ENCODE measurements around the gene SLC35D3. TPM values are rescaled to one million over a fixed set of nuclear protein-coding genes. Genes with fewer than 3 reads are reported as not detected.
"Not testable (repeated sequence)": the region's sequence is repeated elsewhere in the genome, so short reads cannot be mapped to it uniquely, and the experiment has no call there.

SLC35D3 gene
- total RNA-seq, 1 donor from 2014 or later, result 0.58 TPM

- H3K4me3 ChIP-seq, result no peak overlapping the region
- peaks cover 10% of the 10 kb centered on the region for H3K4me1 ChIP-seq
- peak; percentile 21 for DNase-seq (ENCODE audit: low spot score)
- Mint-ChIP-seq H3K4me1 (peaks cover 31% of the 10 kb centered on the region), H3K27me3 (ENCODE audit: insufficient read depth, low read depth) (peaks cover 4% of the 10 kb centered on the region), H3K4me3 (no peak overlapping the region), H3K9me3 (no peaks in the 10 kb centered on the region), H3K27ac (no peak overlapping the region), H3K36me3 (no peaks in the 10 kb centered on the region)
- no peaks in the 10 kb centered on the region for H3K36me3 ChIP-seq
- peaks cover 10% of the 10 kb centered on the region for H3F3A ChIP-seq (ENCODE audit: low read depth)
- H3K27ac ChIP-seq, result no peak overlapping the region
- TF ChIP-seq CTCF (IDR thresholded peaks at IDR 0.05) (no peak), EZH2 (IDR thresholded peaks at IDR 0.05) (no peak), EZH2phosphoT487 (IDR thresholded peaks at IDR 0.05) (no peak)
- H3K27me3 ChIP-seq, result no peaks in the 10 kb centered on the region
- H3K9ac ChIP-seq, result no peak overlapping the region
- no peak overlapping the region for H3K4me2 ChIP-seq
- no peaks in the 10 kb centered on the region for H3K9me3 ChIP-seq (ENCODE audit: low read depth)
- H2AFZ ChIP-seq (replicated peaks), result peak overlapping the region; percentile 63
- H4K20me1 ChIP-seq (ENCODE audit: low read depth), result no peaks in the 10 kb centered on the region
- H3K79me2 ChIP-seq (ENCODE audit: low read depth), result no peaks in the 10 kb centered on the region
These were observed 37.4 kb downstream of the SLC35D3 start for GRCh38 chr6:136959471-136959891.

GRCh38 chr6:136959935-136960334, 37.8 kb downstream of the SLC35D3 start:
- not testable (repeated sequence) for H3K27me3 Mint-ChIP-seq (ENCODE audit: insufficient read depth, low read depth); H3K27ac ChIP-seq; H3K27me3 ChIP-seq; H4K20me1 ChIP-seq (ENCODE audit: low read depth); H3K36me3 ChIP-seq; H3K9me3 Mint-ChIP-seq; H3K79me2 ChIP-seq (ENCODE audit: low read depth); H3K9ac ChIP-seq; H3K4me2 ChIP-seq; DNase-seq (ENCODE audit: low spot score); H3K36me3 Mint-ChIP-seq; H2AFZ ChIP-seq (replicated peaks); H3K27ac Mint-ChIP-seq; H3K4me3 ChIP-seq; H3K9me3 ChIP-seq (ENCODE audit: low read depth); H3K4me3 Mint-ChIP-seq
- Histone ChIP-seq H3K4me1 (peaks cover 13% of the 10 kb centered on the region), H3F3A (ENCODE audit: low read depth) (peaks cover 10% of the 10 kb centered on the region)
- H3K4me1 Mint-ChIP-seq, result peaks cover 31% of the 10 kb centered on the region

GRCh38 chr6:136960781-136961180, 38.7 kb downstream of the SLC35D3 start:
- H3K4me3 Mint-ChIP-seq, result no peak overlapping the region
- no peaks in the 10 kb centered on the region for H4K20me1 ChIP-seq (ENCODE audit: low read depth)
- peaks cover 4% of the 10 kb centered on the region for H3K27me3 Mint-ChIP-seq (ENCODE audit: insufficient read depth, low read depth)
- no peaks in the 10 kb centered on the region for H3K9me3 ChIP-seq (ENCODE audit: low read depth)
- H3K79me2 ChIP-seq (ENCODE audit: low read depth), result no peaks in the 10 kb centered on the region
- no peaks in the 10 kb centered on the region for H3K9me3 Mint-ChIP-seq
- no peaks in the 10 kb centered on the region for H3K36me3 ChIP-seq
- H3K27me3 ChIP-seq, result no peaks in the 10 kb centered on the region
- no peak overlapping the region for H3K27ac Mint-ChIP-seq
- no peak overlapping the region for H3K9ac ChIP-seq
- TF ChIP-seq EZH2 (IDR thresholded peaks at IDR 0.05), result no peak
- TF ChIP-seq CTCF (IDR thresholded peaks at IDR 0.05), result no peak
- TF ChIP-seq EZH2phosphoT487 (IDR thresholded peaks at IDR 0.05), result no peak
- no peak overlapping the region for H3K4me3 ChIP-seq
- DNase-seq (ENCODE audit: low spot score), result no peak
- no peaks in the 10 kb centered on the region for H3K36me3 Mint-ChIP-seq
- no peak overlapping the region for H3K27ac ChIP-seq
- peaks cover 13% of the 10 kb centered on the region for H3K4me1 ChIP-seq
- H3K4me1 Mint-ChIP-seq, result peaks cover 31% of the 10 kb centered on the region
- no peak overlapping the region for H3K4me2 ChIP-seq
- no peak overlapping the region for H2AFZ ChIP-seq (replicated peaks)
- H3F3A ChIP-seq (ENCODE audit: low read depth), result peaks cover 10% of the 10 kb centered on the region

GRCh38 chr6:136961848-136962247, 39.7 kb downstream of the SLC35D3 start:
- no peaks in the 10 kb centered on the region for H3K9me3 Mint-ChIP-seq
- H3K27me3 ChIP-seq, result no peaks in the 10 kb centered on the region
- peaks cover 10% of the 10 kb centered on the region for H3K4me1 ChIP-seq
- no peak overlapping the region for H3K27ac Mint-ChIP-seq
- DNase-seq (ENCODE audit: low spot score), result no peak
- H3K4me3 ChIP-seq, result no peak overlapping the region
- H3K4me3 Mint-ChIP-seq, result no peak overlapping the region
- H3F3A ChIP-seq (ENCODE audit: low read depth), result peaks cover 6% of the 10 kb centered on the region
- peaks cover 27% of the 10 kb centered on the region for H3K4me1 Mint-ChIP-seq
- H4K20me1 ChIP-seq (ENCODE audit: low read depth), result no peaks in the 10 kb centered on the region
- no peaks in the 10 kb centered on the region for H3K36me3 Mint-ChIP-seq
- no peak overlapping the region for H2AFZ ChIP-seq (replicated peaks)
- H3K4me2 ChIP-seq, result no peak overlapping the region
- no peaks in the 10 kb centered on the region for H3K79me2 ChIP-seq (ENCODE audit: low read depth)
- no peak overlapping the region for H3K27ac ChIP-seq
- H3K27me3 Mint-ChIP-seq (ENCODE audit: insufficient read depth, low read depth), result no peaks in the 10 kb centered on the region
- H3K9ac ChIP-seq, result no peak overlapping the region
- H3K9me3 ChIP-seq (ENCODE audit: low read depth), result no peaks in the 10 kb centered on the region
- TF ChIP-seq EZH2phosphoT487 (IDR thresholded peaks at IDR 0.05), result no peak
- TF ChIP-seq CTCF (IDR thresholded peaks at IDR 0.05), result no peak
- no peak for TF ChIP-seq EZH2 (IDR thresholded peaks at IDR 0.05)
- H3K36me3 ChIP-seq, result no peaks in the 10 kb centered on the region
